Heart left ventricle (tissue), 16 donors: ENCODE results near the gene ESRRA. TPM values are rescaled to one million over a fixed set of nuclear protein-coding genes. Genes with fewer than 3 reads are reported as not detected.

Source experiments
- ATAC-seq, 4 donors: fragments of 200-7000 bp; cut with Tn5 transposase; one replicate each; pipeline ENCODE4 v1.9.1; 2020 to 2022; ENCODE audit warnings: moderate library complexity in 4 of 4, mild to moderate bottlenecking in 3 of 4, moderate number of reproducible peaks in 1 of 4
- DNase-seq, 5 donors: peaks; one replicate each; pipeline ENCODE4 v3.0.0-alpha.2; 2020
- H3K27ac ChIP-seq, 12 donors: fragments of 200-600 bp; sonication (generic) in 4 of 12; one replicate each; pipeline versions ENCODE4 v1.5.0 to v1.8.0; 2016 to 2022; ENCODE audit warnings: mild to moderate bottlenecking in 2 of 12
- H3K27me3 ChIP-seq, 9 donors: fragments of 200-600 bp; sonication (generic) in 2 of 9; one replicate each; pipeline versions ENCODE4 v1.5.1 to v1.8.0; 2016 to 2022; ENCODE audit warnings: mild to moderate bottlenecking in 3 of 9
- H3K36me3 ChIP-seq, 9 donors: fragments of 200-600 bp; sonication (generic) in 2 of 9; one replicate each; pipeline versions ENCODE4 v1.5.0 to v1.8.0; 2018 to 2022; ENCODE audit warnings: mild to moderate bottlenecking in 2 of 9
- H3K4me1 ChIP-seq, 12 donors: fragments of 200-600 bp; sonication (generic) in 4 of 12; one replicate each; pipeline versions ENCODE4 v1.5.0 to v1.8.0; 2016 to 2022; ENCODE audit warnings: mild to moderate bottlenecking in 3 of 12
- H3K4me3 ChIP-seq, 12 donors: fragments of 200-600 bp; sonication (generic) in 4 of 12; one replicate each; pipeline versions ENCODE4 v1.5.0 to v1.8.0; 2017 to 2022; ENCODE audit warnings: mild to moderate bottlenecking in 9 of 12, moderate library complexity in 4 of 12
- H3K9me3 ChIP-seq, 12 donors: fragments of 200-600 bp; sonication (generic) in 4 of 12; one replicate each; pipeline versions ENCODE4 v1.5.0 to v1.8.0; 2016 to 2022; ENCODE audit warnings: mild to moderate bottlenecking in 1 of 12
- POLR2A ChIP-seq, 2 donors: fragments of 450-650 bp; IDR thresholded peaks; one replicate each; pipeline ENCODE4 v1.6.1; 2017; ENCODE audit warnings: antibody characterized with exemption in 2 of 2, mild to moderate bottlenecking in 2 of 2, moderate library complexity in 2 of 2
- WGBS, 4 donors: extraction: QIAGEN DNeasy Blood & Tissue Kit in 2 of 4; methylation state at CpG; one replicate each; pipeline versions ENCODE4 v1.1.5 to v1.1.7; 2013 to 2018; 5-methylcytosine and 5-hydroxymethylcytosine counted together
- intact Hi-C, 10 donors: fragments of 100-400 bp; cut with DNase I; formaldehyde crosslinking; loops; one replicate each; pipeline versions ENCODE4 v1.11.1 to v1.14.2; 2022
- polyA plus RNA-seq, 2 donors: library from polyadenylated mRNA; stranded (reverse); fragments of 200-250 nt; gene quantifications; one replicate each; pipeline ENCODE4 v1.2.3, GENCODE V29; 2013
- total RNA-seq, 9 donors: library from RNA; depleted of rRNA in 2 of 9; stranded (reverse); fragments of >200 nt in 2 of 9; fragmentation: NEBNext Ultra II Directional in 3 of 9; extraction: Animal tissue kit (Norgen Biotek cat#: 25700) in 3 of 9; gene quantifications; one replicate each; pipeline versions ENCODE4 v1.1.0 to v1.2.4, GENCODE V29; 2016 to 2023
- TF ChIP-seq, protein P1 (sequence below), 12 donors: fragments of 200-600 bp; sonication (generic) in 4 of 12; IDR thresholded peaks; one replicate each; pipeline versions ENCODE4 v1.5.0 to v1.8.0; 2018 to 2022; ENCODE audit warnings: antibody characterized with exemption in 12 of 12, mild to moderate bottlenecking in 5 of 12
- donor health status: ischemic (EF 13 %, LVEDD 7.1; RV severe dilation, severe dysfunction).
- donor health status: healthy with polysubstance abuse.
- donor health status: DM: no; HTN: yes; CAD: no.
- donor health status: DM: no; HTN: no; CAD: no.
- donor health status: ischemic (EF 25% LVEDD 6.9; RV normal size, moderate dysfunction).
- donor health status: ischemic (EF 25% LVEDD 5.7; RV mildly dilated, moderate dysfunction).
- donor health status: healthy.
- donor health status: DM: yes; HTN: yes; CAD: no.
- donor health status: ischemic (EF 35%, LVEDD 5.7; RV mildly dilated, moderate dysfunction).
- donor health status: nonischemic (EF 11% LVEDD 7.7; RV severe dilation, severe dysfunction).
- donor health status: DM: yes; HTN: yes; CAD: no.
- donor health status: PGD.
- donor health status: ischemic (EF 29% LVEDD 5.4; RV normal size, mild dysfunction).
- donor health status: nonischemic (EF 23%, LVEDD 6.1; RV moderate dilation, normal function).

ESRRA gene
- total and polyA plus RNA-seq, 11 donors, result 94.0 to 291 (median 186) TPM

DNA sequence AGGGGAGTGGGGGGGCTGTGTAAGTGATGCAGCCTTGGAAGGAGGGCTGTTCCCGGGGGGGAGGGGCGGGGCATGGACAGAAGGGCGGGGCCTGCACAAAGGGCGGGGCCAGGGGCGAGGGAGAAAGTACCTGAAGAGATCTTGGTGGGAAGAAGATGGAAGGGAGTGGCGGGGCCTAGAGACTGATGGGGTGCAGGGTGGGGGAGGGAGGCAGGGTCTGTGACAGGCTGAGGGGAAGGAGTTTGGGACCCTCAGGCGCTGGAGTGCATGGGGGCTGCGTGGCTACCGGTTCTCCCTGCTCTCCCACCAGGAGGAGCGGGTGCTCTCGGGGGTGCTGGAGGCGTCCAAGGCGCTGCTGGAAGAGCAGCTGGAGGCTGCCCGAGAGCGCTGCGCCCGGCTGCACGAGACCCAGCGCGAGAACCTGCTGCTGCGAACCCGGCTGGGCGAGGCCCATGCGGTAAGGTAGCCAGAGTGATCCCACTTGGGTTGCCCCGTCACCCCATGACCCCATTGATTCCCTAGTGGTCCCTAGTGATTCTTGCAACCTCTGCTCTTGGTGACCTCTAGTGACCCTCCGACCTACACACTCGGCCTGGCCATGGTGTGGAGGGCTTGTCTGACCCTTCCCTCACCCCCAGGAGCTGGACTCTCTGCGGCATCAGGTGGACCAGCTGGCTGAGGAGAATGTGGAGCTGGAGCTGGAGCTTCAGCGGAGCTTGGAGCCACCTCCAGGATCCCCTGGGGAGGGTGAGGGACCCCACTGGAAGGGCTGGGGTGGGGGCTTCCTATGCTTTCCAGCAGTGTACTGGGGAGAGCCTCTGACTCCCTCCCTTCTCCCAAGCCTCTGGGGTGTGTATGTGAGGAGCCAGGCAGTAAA, 37.8 kb downstream of the ESRRA start:
- H3K4me3 ChIP-seq, result peak overlapping the region in 8 of 12 donors; percentile 38 to 59 (median 47)
- peaks cover 0 to 19% (median 0%) of the 10 kb centered on the region in 9 donors for H3K36me3 ChIP-seq
- H3K9me3 ChIP-seq, result no peaks in the 10 kb centered on the region
- TF ChIP-seq POLR2A (IDR thresholded peaks at IDR 0.05), result no peak
- TF ChIP-seq, protein P1, sequence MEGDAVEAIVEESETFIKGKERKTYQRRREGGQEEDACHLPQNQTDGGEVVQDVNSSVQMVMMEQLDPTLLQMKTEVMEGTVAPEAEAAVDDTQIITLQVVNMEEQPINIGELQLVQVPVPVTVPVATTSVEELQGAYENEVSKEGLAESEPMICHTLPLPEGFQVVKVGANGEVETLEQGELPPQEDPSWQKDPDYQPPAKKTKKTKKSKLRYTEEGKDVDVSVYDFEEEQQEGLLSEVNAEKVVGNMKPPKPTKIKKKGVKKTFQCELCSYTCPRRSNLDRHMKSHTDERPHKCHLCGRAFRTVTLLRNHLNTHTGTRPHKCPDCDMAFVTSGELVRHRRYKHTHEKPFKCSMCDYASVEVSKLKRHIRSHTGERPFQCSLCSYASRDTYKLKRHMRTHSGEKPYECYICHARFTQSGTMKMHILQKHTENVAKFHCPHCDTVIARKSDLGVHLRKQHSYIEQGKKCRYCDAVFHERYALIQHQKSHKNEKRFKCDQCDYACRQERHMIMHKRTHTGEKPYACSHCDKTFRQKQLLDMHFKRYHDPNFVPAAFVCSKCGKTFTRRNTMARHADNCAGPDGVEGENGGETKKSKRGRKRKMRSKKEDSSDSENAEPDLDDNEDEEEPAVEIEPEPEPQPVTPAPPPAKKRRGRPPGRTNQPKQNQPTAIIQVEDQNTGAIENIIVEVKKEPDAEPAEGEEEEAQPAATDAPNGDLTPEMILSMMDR (IDR thresholded peaks at IDR 0.05), result no peak
- intact Hi-C loops, result no loop called here
- DNase-seq (no peak), ATAC-seq (no peak)
- WGBS, 4 donors, result 61 to 67% (median 64%) methylated on average over 24 to 29 of the region's 29 CpGs
- H3K27ac ChIP-seq, result peak overlapping the region in 1 of 12 donors; percentile 80
- peaks cover 0 to 15% (median 0%) of the 10 kb centered on the region in 9 donors for H3K27me3 ChIP-seq
- H3K4me1 ChIP-seq, result peaks cover 0 to 35% (median 8%) of the 10 kb centered on the region in 12 donors

DNA sequence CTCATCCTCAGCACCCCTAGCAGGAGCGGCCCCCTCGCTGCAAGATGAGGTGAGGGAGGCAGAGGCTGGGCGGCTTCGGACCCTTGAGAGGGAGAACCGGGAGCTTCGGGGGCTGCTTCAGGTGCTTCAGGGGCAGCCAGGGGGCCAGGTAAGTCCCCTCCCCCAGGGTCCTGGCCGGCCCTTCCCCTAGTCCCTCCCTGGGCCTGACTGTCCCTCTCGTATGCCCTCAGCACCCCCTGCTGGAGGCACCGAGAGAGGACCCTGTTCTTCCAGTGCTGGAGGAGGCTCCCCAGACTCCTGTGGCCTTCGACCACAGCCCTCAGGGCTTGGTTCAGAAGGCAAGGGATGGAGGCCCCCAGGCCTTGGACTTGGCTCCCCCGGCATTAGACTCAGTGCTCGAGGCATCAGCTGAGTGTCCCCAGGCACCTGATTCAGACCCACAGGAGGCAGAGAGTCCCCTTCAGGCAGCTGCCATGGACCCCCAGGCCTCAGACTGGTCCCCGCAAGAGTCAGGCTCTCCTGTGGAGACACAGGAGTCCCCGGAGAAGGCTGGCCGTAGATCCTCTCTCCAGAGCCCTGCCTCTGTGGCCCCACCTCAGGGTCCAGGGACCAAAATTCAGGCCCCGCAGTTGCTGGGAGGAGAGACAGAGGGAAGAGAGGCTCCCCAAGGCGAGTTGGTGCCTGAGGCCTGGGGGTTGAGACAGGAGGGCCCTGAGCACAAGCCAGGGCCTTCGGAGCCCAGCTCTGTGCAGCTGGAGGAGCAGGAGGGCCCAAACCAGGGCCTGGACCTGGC, 38.6 kb downstream of the ESRRA start:
- intact Hi-C loops, result no loop called here
- H3K9me3 ChIP-seq, result no peaks in the 10 kb centered on the region
- H3K27ac ChIP-seq, result no peak overlapping the region
- DNase-seq, result peak in 1 of 5 donors; percentile 51
- H3K27me3 ChIP-seq, result peaks cover 0 to 15% (median 0%) of the 10 kb centered on the region in 9 donors
- TF ChIP-seq POLR2A (IDR thresholded peaks at IDR 0.05), result no peak
- TF ChIP-seq, protein P1 (IDR thresholded peaks at IDR 0.05), result peak in 8 of 12 donors; percentile 13 to 38 (median 27)
- H3K4me3 ChIP-seq, result no peak overlapping the region
- H3K36me3 ChIP-seq, result peaks cover 0 to 19% (median 0%) of the 10 kb centered on the region in 9 donors
- 69 to 87% (median 78%) methylated on average over 7 to 18 of the region's 18 CpGs for WGBS, 4 donors
- ATAC-seq, result no peak
- peaks cover 0 to 27% (median 8%) of the 10 kb centered on the region in 12 donors for H3K4me1 ChIP-seq

DNA sequence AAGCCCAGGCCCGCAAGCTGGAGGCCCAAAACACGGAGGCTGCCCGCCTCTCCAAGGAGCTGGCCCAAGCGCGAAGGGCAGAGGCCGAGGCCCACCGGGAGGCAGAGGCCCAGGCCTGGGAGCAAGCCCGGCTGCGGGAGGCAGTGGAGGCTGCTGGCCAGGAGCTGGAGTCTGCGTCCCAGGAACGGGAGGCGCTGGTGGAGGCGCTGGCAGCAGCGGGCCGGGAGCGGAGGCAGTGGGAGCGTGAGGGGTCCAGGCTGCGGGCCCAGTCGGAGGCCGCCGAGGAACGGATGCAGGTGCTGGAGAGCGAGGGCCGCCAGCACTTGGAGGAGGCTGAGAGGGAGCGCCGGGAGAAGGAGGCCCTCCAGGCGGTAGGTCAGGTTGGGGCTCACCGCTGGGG, 39.5 kb downstream of the ESRRA start:
- WGBS, 4 donors, result 94 to 96% (median 95%) methylated on average over 27 to 28 of the region's 28 CpGs
- Histone ChIP-seq H3K27me3 (peaks cover 0 to 15% (median 0%) of the 10 kb centered on the region in 9 donors), H3K27ac (no peak overlapping the region), H3K36me3 (peaks cover 0 to 19% (median 0%) of the 10 kb centered on the region in 9 donors), H3K4me3 (no peak overlapping the region), H3K9me3 (no peaks in the 10 kb centered on the region), H3K4me1 (peaks cover 0 to 19% (median 8%) of the 10 kb centered on the region in 12 donors)
- ATAC-seq, result no peak
- TF ChIP-seq, protein P1 (IDR thresholded peaks at IDR 0.05), result no peak
- TF ChIP-seq POLR2A (IDR thresholded peaks at IDR 0.05), result no peak
- DNase-seq, result no peak
- intact Hi-C loops, result no loop called here
